ENCODE measurements around the gene TOPBP1. TPM values are rescaled to one million over a fixed set of nuclear protein-coding genes. Genes with fewer than 3 reads are reported as not detected.

The TOPBP1 gene
- total RNA-seq, 4 donors from 2014 or later: 8.6 to 31.1 (median 25.3) TPM

GRCh38 chr3:133573629-133574194, 88.0 kb downstream of the TOPBP1 start, which contains the start of gene CDV3:
Gene CDV3 (plus strand): TSS chr3:133573686. CDS start chr3:133574045, 359 bp downstream.
- peaks cover 0 to 34% (median 12%) of the 10 kb centered on the region in 3 donors for H3K36me3 ChIP-seq
- intact Hi-C loops (cut with DNase I): loop anchor here (10.0 kb wide), 1 partner anchor 119 kb away; no protein-coding TSS in a partner anchor
- H3K27me3 ChIP-seq: no peaks in the 10 kb centered on the region
- H3K4me1 ChIP-seq: peaks cover 29 to 83% (median 56%) of the 10 kb centered on the region in 3 donors
- peak within 1 kb of the TSS; percentile 85 to 90 (median 88) for H3K4me3 ChIP-seq
- WGBS, 2 donors: 0% methylated on average over 2 to 12 of the region's 81 CpGs
- H3K27ac ChIP-seq: peak within 1 kb of the TSS; percentile 96 to 99 (median 98)
- TF ChIP-seq CTCF (IDR thresholded peaks at IDR 0.05) (no peak), POLR2A (IDR thresholded peaks at IDR 0.05) (peak in 3 of 4 donors; percentile 51 to 89 (median 85))
- H3K9me3 ChIP-seq: no peaks in the 10 kb centered on the region
- no peak for DNase-seq

- Histone ChIP-seq H3K27ac (peak overlapping the region; percentile 96 to 99 (median 98)), H3K27me3 (no peaks in the 10 kb centered on the region), H3K36me3 (peaks cover 0 to 28% (median 12%) of the 10 kb centered on the region in 3 donors), H3K4me1 (peaks cover 23 to 83% (median 50%) of the 10 kb centered on the region in 3 donors), H3K9me3 (no peaks in the 10 kb centered on the region), H3K4me3 (peak overlapping the region; percentile 85 to 90 (median 88))
- 0 to 1% methylated on average over 27 to 28 of the region's 33 CpGs for WGBS, 2 donors
- DNase-seq: no peak
- peak in 2 of 4 donors; percentile 50 to 68 for TF ChIP-seq POLR2A (IDR thresholded peaks at IDR 0.05)
- TF ChIP-seq CTCF (IDR thresholded peaks at IDR 0.05): peak in 3 of 6 experiments; percentile 18 to 29 (median 23)
- intact Hi-C loops (cut with DNase I): loop anchor here (10.0 kb wide), 1 partner anchor 118 kb away; no protein-coding TSS in a partner anchor
These were observed 88.6 kb downstream of the TOPBP1 start for GRCh38 chr3:133573054-133573628.

- peak overlapping the region in 3 of 4 donors; percentile 33 to 90 (median 40) for H3K4me3 ChIP-seq
- H3K9me3 ChIP-seq: no peaks in the 10 kb centered on the region
- intact Hi-C loops (cut with DNase I): loop anchor here (10.0 kb wide), 1 partner anchor 118 kb away; no protein-coding TSS in a partner anchor
- peak overlapping the region; percentile 82 to 95 (median 90) for H3K27ac ChIP-seq
- peaks cover 0 to 21% (median 5%) of the 10 kb centered on the region in 3 donors for H3K36me3 ChIP-seq
- DNase-seq: no peak
- 62 to 78% methylated on average over 10 to 17 of the region's 19 CpGs for WGBS, 2 donors
- peaks cover 18 to 82% (median 43%) of the 10 kb centered on the region in 3 donors for H3K4me1 ChIP-seq
- H3K27me3 ChIP-seq: no peaks in the 10 kb centered on the region
- TF ChIP-seq POLR2A (IDR thresholded peaks at IDR 0.05) (no peak), CTCF (IDR thresholded peaks at IDR 0.05) (no peak)
These were observed 89.3 kb downstream of the TOPBP1 start for GRCh38 chr3:133572158-133573053.

- no peak overlapping the region for H3K4me3 ChIP-seq
- 56 to 69% methylated on average over 2 of the region's 2 CpGs for WGBS, 2 donors
- peaks cover 0 to 8% (median 0%) of the 10 kb centered on the region in 3 donors for H3K36me3 ChIP-seq
- TF ChIP-seq CTCF (IDR thresholded peaks at IDR 0.05) (no peak), POLR2A (IDR thresholded peaks at IDR 0.05) (no peak)
- peaks cover 9 to 67% (median 30%) of the 10 kb centered on the region in 3 donors for H3K4me1 ChIP-seq
- intact Hi-C loops (cut with DNase I): loop anchor here (10.0 kb wide), 1 partner anchor 116 kb away; no protein-coding TSS in a partner anchor
- no peak for DNase-seq
- H3K27ac ChIP-seq: peak overlapping the region in 3 of 4 donors; percentile 52 to 95 (median 91)
- no peaks in the 10 kb centered on the region for H3K9me3 ChIP-seq
- no peaks in the 10 kb centered on the region for H3K27me3 ChIP-seq
These were observed 90.8 kb downstream of the TOPBP1 start for GRCh38 chr3:133570937-133571320.
